ENCODE data around the gene NR3C2. TPM values are rescaled to one million over a fixed set of nuclear protein-coding genes. Genes with fewer than 3 reads are reported as not detected.

Gene NR3C2
- polyA plus RNA-seq, 1 donor, result 6.8 TPM

DNA sequence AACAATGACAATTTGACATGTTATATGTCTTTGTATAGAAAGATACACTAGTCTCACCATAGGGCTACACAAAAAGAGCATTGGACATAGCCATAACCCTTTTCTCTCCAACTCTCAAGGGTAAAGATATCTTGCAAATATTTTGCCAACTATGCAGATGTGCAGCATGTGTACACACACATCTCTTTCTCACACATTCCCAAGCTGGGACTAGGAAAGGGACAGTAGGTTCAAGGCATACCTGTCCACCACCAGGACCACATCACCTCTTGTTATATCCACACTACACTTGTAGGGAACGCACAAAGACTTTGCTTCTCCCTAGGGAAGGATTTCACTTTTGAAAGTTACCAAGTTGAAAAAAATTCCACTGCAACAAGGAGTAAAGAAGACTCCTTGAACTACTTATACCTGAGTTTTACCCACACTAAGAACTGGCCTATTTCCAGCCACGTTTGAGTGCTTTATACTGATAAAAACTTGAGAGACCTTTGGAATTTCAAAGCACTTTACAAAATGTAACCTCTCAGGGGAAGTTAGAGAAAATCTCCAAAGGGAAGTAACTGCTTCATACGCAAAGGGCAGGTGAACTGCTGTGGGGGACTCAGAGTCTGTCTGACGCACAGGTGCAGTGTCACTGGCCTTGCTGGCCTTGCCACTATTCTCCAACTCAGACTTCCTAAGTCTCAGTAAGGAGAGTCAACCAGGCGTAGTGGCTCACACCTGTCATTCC lies 36.9 kb downstream of the NR3C2 start:
- DNase-seq, result peak; percentile 6 to 56
- 50% methylated on average over 1 of the region's 5 CpGs for WGBS (ENCODE audit: insufficient coverage, low lambda C conversion rate)
- H3K27ac ChIP-seq (ENCODE audit: low read length), result no peak overlapping the region

DNA sequence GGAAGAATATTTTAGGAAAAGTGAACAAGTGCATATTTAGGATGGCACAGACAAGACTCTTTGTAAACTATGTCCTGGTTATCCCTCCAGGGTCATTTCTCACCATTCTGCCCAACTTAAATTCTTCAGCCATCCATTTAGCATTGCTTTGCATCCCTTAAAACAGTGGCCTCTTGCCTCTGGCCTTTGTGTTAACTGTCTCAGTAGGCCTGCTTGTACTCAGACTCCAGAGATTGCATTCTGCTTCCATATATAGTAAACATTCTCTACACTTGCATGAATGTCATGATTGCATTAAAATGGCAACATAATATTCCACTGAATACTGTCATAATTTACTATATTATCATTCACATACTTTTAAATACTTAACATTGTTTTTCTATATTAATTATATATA lies 43.2 kb downstream of the NR3C2 start:
- H3K4me3 ChIP-seq (ENCODE audit: low read length), result no peak overlapping the region
- no peak for DNase-seq
- H3K4me1 ChIP-seq (ENCODE audit: control insufficient read depth, insufficient read depth, low read length), result no peaks in the 10 kb centered on the region
- no peaks in the 10 kb centered on the region for H3K9me3 ChIP-seq (ENCODE audit: control insufficient read depth, low read depth, low read length)
- H3K27me3 ChIP-seq (ENCODE audit: control insufficient read depth, insufficient read depth, low read length), result no peaks in the 10 kb centered on the region
- no peak overlapping the region for H3K27ac ChIP-seq (ENCODE audit: low read length)
- no peaks in the 10 kb centered on the region for H3K36me3 ChIP-seq (ENCODE audit: control insufficient read depth, insufficient read depth, low read length)

More for the DNA sequence above, 36.9 kb downstream of the NR3C2 start:
- Histone ChIP-seq H3K4me1 (ENCODE audit: control insufficient read depth, insufficient read depth, low read length) (no peaks in the 10 kb centered on the region), H3K4me3 (ENCODE audit: low read length) (no peak overlapping the region), H3K27me3 (ENCODE audit: control insufficient read depth, insufficient read depth, low read length) (no peaks in the 10 kb centered on the region), H3K36me3 (ENCODE audit: control insufficient read depth, insufficient read depth, low read length) (no peaks in the 10 kb centered on the region), H3K9me3 (ENCODE audit: control insufficient read depth, low read depth, low read length) (no peaks in the 10 kb centered on the region)

DNA sequence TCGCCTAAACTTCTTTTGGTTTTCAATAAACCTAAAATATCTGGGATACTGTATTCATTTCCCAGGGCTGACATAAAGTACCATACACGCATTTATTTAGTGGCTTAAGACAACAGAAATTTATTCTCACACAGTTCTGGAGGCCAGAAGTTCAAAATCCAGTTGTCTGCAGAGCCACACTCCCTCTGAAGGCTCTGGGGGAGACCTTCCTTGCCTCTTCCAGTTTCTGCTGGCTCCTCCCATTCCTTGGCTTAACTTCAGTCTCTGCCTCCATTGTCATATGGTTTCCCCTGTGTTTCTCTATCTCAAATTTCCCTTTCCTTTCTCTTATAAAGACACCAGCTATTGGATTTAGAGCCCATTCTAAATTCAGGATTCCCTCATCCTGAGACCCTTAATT lies 44.4 kb downstream of the NR3C2 start:
- Histone ChIP-seq H3K27ac (ENCODE audit: low read length) (no peak overlapping the region), H3K4me1 (ENCODE audit: control insufficient read depth, insufficient read depth, low read length) (no peaks in the 10 kb centered on the region), H3K36me3 (ENCODE audit: control insufficient read depth, insufficient read depth, low read length) (no peaks in the 10 kb centered on the region), H3K27me3 (ENCODE audit: control insufficient read depth, insufficient read depth, low read length) (no peaks in the 10 kb centered on the region), H3K4me3 (ENCODE audit: low read length) (no peak overlapping the region), H3K9me3 (ENCODE audit: control insufficient read depth, low read depth, low read length) (no peaks in the 10 kb centered on the region)
- no peak for DNase-seq
- no CpG with 5 or more reads among the region's 2 CpGs for WGBS (ENCODE audit: insufficient coverage, low lambda C conversion rate)

DNA sequence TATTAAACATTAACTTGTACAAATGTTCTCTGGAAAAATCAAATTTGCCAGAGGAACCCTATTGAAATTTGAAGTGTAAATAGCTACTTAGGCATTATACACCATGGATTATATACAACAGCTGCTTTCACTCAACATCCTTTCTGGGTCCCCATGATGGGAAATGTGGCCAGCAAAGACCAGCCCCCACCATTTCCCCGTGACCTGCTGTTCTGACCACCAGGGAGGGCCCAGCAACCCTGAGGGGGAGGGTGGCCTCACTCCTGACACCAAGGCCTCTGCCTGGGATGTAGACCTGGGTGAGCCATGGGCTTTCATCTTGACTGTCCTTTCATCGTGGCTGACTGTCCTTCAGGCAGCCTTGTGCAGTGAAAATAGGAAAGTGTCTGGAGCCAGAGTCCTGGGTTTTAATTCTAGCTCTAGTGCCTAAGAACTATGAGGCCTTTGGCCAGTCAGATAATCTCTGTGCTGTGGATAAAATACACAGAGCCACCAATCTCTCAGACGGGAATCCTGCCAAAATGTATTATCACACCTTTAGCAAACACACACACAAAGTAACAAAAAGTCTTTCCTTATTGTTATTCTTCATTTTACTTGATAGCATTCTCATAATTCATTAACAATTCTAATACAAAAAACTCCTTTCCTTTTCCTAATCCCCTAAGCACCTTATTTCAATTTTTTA lies 45.1 kb downstream of the NR3C2 start:
- 40% methylated on average over 1 of the region's 3 CpGs for WGBS (ENCODE audit: insufficient coverage, low lambda C conversion rate)
- Histone ChIP-seq H3K4me1 (ENCODE audit: control insufficient read depth, insufficient read depth, low read length) (no peaks in the 10 kb centered on the region), H3K36me3 (ENCODE audit: control insufficient read depth, insufficient read depth, low read length) (no peaks in the 10 kb centered on the region), H3K27me3 (ENCODE audit: control insufficient read depth, insufficient read depth, low read length) (no peaks in the 10 kb centered on the region), H3K27ac (ENCODE audit: low read length) (no peak overlapping the region), H3K9me3 (ENCODE audit: control insufficient read depth, low read depth, low read length) (no peaks in the 10 kb centered on the region), H3K4me3 (ENCODE audit: low read length) (no peak overlapping the region)
- DNase-seq, result no peak

DNA sequence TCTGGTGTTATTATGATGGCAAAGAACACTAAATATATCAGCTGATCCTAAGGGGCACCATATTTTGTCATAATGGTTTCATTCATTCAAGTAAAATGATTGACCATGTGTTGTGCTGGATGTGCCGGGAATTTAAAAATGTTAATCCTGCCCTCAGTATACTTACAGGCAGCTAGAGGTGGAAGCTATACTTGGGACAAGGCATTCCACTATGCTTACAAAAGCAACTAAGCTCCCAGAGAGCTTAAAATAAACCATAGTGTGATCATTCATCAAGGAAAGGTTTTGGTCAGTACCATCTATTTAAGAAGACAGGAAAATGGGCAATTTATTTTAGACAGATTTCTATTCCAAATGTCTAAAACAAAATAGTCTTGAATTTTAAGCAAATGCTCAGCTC lies 46.4 kb downstream of the NR3C2 start:
- no peaks in the 10 kb centered on the region for H3K9me3 ChIP-seq (ENCODE audit: control insufficient read depth, low read depth, low read length)
- H3K4me3 ChIP-seq (ENCODE audit: low read length), result no peak overlapping the region
- no peak for DNase-seq
- H3K36me3 ChIP-seq (ENCODE audit: control insufficient read depth, insufficient read depth, low read length), result no peaks in the 10 kb centered on the region
- no peak overlapping the region for H3K27ac ChIP-seq (ENCODE audit: low read length)
- no peaks in the 10 kb centered on the region for H3K4me1 ChIP-seq (ENCODE audit: control insufficient read depth, insufficient read depth, low read length)
- H3K27me3 ChIP-seq (ENCODE audit: control insufficient read depth, insufficient read depth, low read length), result no peaks in the 10 kb centered on the region
- no CpG with 5 or more reads among the region's 1 CpG for WGBS (ENCODE audit: insufficient coverage, low lambda C conversion rate)

DNA sequence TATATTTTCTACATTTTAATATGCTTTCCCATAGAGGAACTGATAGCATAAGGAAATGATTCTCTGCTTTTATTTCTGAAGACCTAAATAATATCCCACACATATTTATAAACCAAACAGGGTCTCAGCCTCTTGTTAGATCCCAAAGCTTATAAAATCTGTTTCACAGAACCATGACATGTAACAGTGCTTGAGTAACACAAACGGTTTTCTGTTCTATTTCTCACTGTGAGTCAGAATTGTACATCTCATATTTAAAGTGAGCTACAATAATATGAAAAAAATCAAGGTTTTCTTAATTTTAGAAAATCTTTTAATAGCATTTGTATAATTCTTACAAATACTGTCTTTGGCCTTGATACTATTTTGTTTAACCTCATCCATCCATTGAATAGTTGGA lies 51.2 kb downstream of the NR3C2 start:
- WGBS (ENCODE audit: insufficient coverage, low lambda C conversion rate), result no CpG with 5 or more reads among the region's 1 CpG
- Histone ChIP-seq H3K9me3 (ENCODE audit: control insufficient read depth, low read depth, low read length) (no peaks in the 10 kb centered on the region), H3K27me3 (ENCODE audit: control insufficient read depth, insufficient read depth, low read length) (no peaks in the 10 kb centered on the region), H3K4me1 (ENCODE audit: control insufficient read depth, insufficient read depth, low read length) (no peaks in the 10 kb centered on the region), H3K36me3 (ENCODE audit: control insufficient read depth, insufficient read depth, low read length) (no peaks in the 10 kb centered on the region), H3K4me3 (ENCODE audit: low read length) (no peak overlapping the region), H3K27ac (ENCODE audit: low read length) (no peak overlapping the region)
- no peak for DNase-seq

DNA sequence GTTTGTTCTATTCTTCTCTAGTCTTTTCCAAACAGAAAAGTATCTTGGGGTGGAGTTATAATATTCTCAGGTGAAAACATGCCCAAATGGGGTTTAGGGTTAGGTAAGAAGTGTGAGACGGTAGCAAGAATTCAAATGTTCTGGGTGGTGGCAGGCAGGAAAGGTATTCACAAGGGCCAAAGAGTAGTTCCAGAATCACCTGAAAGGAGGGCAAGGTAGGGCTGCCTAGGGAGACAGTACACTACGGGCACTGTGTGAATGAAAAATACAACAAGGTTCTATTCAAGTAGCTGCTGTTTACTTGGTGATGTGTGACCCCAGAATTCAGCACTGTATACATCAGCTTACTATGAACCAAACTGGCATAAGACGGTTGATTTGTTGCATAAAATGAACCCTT lies 51.9 kb downstream of the NR3C2 start:
- Histone ChIP-seq H3K9me3 (ENCODE audit: control insufficient read depth, low read depth, low read length) (no peaks in the 10 kb centered on the region), H3K4me3 (ENCODE audit: low read length) (no peak overlapping the region), H3K4me1 (ENCODE audit: control insufficient read depth, insufficient read depth, low read length) (no peaks in the 10 kb centered on the region), H3K27me3 (ENCODE audit: control insufficient read depth, insufficient read depth, low read length) (no peaks in the 10 kb centered on the region), H3K36me3 (ENCODE audit: control insufficient read depth, insufficient read depth, low read length) (no peaks in the 10 kb centered on the region), H3K27ac (ENCODE audit: low read length) (no peak overlapping the region)
- no peak for DNase-seq
- no CpG with 5 or more reads among the region's 3 CpGs for WGBS (ENCODE audit: insufficient coverage, low lambda C conversion rate)

DNA sequence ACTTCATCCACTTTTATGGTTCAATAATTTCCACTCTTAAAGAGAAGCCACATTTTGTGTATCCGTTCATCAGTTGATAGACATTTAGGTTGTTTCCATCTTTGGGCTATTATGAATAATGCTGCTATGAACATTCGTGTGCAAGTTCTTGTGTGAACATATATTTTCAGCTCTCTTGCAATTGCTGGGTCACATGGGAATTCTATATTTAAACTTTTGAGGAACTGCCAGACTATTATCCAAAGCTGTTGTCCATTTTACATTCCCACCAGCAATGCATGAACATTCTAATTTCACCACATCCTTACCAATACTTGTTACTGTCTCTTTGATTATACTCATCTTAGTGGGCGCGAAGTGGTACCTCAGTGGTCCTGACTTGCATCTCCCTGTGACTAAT lies 61.9 kb downstream of the NR3C2 start:
- DNase-seq, result no peak
- no peaks in the 10 kb centered on the region for H3K27me3 ChIP-seq (ENCODE audit: control insufficient read depth, insufficient read depth, low read length)
- WGBS (ENCODE audit: insufficient coverage, low lambda C conversion rate), result 90% methylated on average over 2 of the region's 4 CpGs
- H3K9me3 ChIP-seq (ENCODE audit: control insufficient read depth, low read depth, low read length), result no peaks in the 10 kb centered on the region
- H3K4me3 ChIP-seq (ENCODE audit: low read length), result no peak overlapping the region
- H3K36me3 ChIP-seq (ENCODE audit: control insufficient read depth, insufficient read depth, low read length), result no peaks in the 10 kb centered on the region
- H3K4me1 ChIP-seq (ENCODE audit: control insufficient read depth, insufficient read depth, low read length), result no peaks in the 10 kb centered on the region
- H3K27ac ChIP-seq (ENCODE audit: low read length), result no peak overlapping the region

DNA sequence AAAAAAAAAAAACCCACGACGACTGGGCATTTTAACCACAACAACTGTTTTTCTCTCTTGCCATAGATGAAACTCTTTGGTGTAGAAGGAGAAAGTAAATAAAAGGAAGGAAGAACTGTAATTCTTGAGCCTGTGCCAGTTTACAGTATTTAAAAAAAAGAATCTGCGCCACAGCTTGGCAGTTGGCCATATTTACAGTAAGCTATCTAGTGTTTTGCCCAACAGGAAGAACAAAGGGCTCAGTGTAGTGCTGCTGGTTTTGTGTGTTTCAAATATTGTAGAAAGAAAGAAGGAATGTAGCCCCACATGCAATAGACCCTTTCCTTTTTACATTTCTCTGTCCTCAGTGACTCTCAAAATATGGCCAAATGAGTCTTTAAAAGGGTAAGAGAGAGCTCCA lies 66.1 kb downstream of the NR3C2 start:
- H3K4me3 ChIP-seq (ENCODE audit: low read length), result no peak overlapping the region
- no peaks in the 10 kb centered on the region for H3K27me3 ChIP-seq (ENCODE audit: control insufficient read depth, insufficient read depth, low read length)
- no CpG with 5 or more reads among the region's 3 CpGs for WGBS (ENCODE audit: insufficient coverage, low lambda C conversion rate)
- H3K9me3 ChIP-seq (ENCODE audit: control insufficient read depth, low read depth, low read length), result no peaks in the 10 kb centered on the region
- peak; percentile 23 to 64 for DNase-seq
- no peak overlapping the region for H3K27ac ChIP-seq (ENCODE audit: low read length)
- H3K4me1 ChIP-seq (ENCODE audit: control insufficient read depth, insufficient read depth, low read length), result no peaks in the 10 kb centered on the region
- no peaks in the 10 kb centered on the region for H3K36me3 ChIP-seq (ENCODE audit: control insufficient read depth, insufficient read depth, low read length)

DNA sequence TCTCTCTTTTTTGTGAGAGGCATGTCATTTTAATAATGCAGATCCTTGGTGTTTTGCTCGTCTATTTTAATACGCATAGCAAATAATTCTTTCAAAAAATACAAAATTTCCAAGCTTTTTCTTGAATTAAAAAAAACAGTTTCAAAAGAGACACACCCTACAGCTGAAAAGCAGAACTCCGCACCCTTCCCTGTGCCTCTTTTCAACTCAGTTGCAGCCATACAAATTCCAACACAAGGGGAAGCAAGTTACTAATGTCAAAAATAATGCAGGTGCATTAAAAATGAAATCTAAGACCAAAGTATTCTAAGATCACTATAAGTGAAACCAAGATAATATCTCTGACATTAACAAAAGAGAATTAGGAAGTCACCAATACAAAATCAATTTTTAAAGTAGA lies 66.6 kb downstream of the NR3C2 start:
- no peak overlapping the region for H3K4me3 ChIP-seq (ENCODE audit: low read length)
- WGBS (ENCODE audit: insufficient coverage, low lambda C conversion rate), result 92% methylated on average over 2 of the region's 3 CpGs

DNA sequence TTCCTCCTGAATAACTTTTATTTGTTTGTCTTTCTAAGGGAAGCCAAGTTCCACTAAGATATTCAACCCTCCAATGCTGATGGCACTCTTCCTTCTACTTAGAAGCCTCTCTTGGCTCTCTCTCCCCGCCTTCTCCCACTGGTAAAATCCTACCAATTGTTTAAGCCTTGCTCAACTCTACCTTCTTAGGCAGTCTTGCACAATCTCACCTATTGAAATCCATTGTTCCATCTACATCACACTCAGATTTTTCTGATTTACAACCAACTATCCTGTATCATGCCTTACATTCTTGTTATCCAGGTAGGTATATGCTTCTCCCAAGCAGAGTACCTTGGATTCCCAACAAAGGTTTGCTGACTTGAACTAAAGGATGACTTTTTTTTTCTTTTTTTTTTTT lies 69.1 kb downstream of the NR3C2 start:
- WGBS (ENCODE audit: insufficient coverage, low lambda C conversion rate), result no CpG with 5 or more reads among the region's 1 CpG
- no peaks in the 10 kb centered on the region for H3K36me3 ChIP-seq (ENCODE audit: control insufficient read depth, insufficient read depth, low read length)
- H3K4me1 ChIP-seq (ENCODE audit: control insufficient read depth, insufficient read depth, low read length), result no peaks in the 10 kb centered on the region
- H3K27ac ChIP-seq (ENCODE audit: low read length), result no peak overlapping the region
- DNase-seq, result no peak
- H3K9me3 ChIP-seq (ENCODE audit: control insufficient read depth, low read depth, low read length), result no peaks in the 10 kb centered on the region
- H3K4me3 ChIP-seq (ENCODE audit: low read length), result no peak overlapping the region
- H3K27me3 ChIP-seq (ENCODE audit: control insufficient read depth, insufficient read depth, low read length), result no peaks in the 10 kb centered on the region

More for the DNA sequence above, 66.6 kb downstream of the NR3C2 start:
- no peak for DNase-seq
- H3K4me1 ChIP-seq (ENCODE audit: control insufficient read depth, insufficient read depth, low read length), result no peaks in the 10 kb centered on the region
- no peaks in the 10 kb centered on the region for H3K27me3 ChIP-seq (ENCODE audit: control insufficient read depth, insufficient read depth, low read length)
- H3K27ac ChIP-seq (ENCODE audit: low read length), result no peak overlapping the region
- no peaks in the 10 kb centered on the region for H3K36me3 ChIP-seq (ENCODE audit: control insufficient read depth, insufficient read depth, low read length)
- H3K9me3 ChIP-seq (ENCODE audit: control insufficient read depth, low read depth, low read length), result no peaks in the 10 kb centered on the region

All from large intestine (tissue), 3 donors.